NCI-H1092 (cell line): Measurements from ENCODE around the gene AGFG2.
"Not testable (repeated sequence)": the region's sequence is repeated elsewhere in the genome, so short reads cannot be mapped to it uniquely, and the experiment has no call there.

Experiments used
- DNase-seq: peaks from one replicate; lab custom pipeline; 2025; lab: John Stamatoyannopoulos, UW

Gene AGFG2

DNA sequence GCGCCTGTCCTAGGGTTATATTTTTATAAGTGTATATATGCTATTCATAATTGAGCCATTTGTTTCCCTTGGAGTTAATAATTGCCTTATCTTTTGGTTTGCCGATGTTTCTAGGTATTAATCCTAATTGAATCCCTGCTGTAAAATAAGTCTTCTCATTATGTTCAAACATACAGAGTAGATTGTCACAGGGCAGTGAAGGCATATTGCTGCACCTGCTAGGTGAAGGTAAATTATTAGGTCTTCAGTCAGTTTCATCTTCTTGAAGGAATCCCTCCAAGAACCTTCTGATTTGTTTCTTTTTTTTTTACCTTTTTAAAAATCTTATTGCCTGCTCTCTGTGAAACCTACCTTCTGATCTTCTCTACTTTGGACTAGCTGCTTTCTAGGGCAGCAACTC is 17.9 kb upstream of the AGFG2 start:
- DNase-seq = no peak

- DNase-seq = not testable (repeated sequence)
Measured at GRCh38 chr7:100521909-100522593, 17.0 kb upstream of the AGFG2 start.

GRCh38 chr7:100523192-100523591 is 15.8 kb upstream of the AGFG2 start:
- not testable (repeated sequence) for DNase-seq

DNA sequence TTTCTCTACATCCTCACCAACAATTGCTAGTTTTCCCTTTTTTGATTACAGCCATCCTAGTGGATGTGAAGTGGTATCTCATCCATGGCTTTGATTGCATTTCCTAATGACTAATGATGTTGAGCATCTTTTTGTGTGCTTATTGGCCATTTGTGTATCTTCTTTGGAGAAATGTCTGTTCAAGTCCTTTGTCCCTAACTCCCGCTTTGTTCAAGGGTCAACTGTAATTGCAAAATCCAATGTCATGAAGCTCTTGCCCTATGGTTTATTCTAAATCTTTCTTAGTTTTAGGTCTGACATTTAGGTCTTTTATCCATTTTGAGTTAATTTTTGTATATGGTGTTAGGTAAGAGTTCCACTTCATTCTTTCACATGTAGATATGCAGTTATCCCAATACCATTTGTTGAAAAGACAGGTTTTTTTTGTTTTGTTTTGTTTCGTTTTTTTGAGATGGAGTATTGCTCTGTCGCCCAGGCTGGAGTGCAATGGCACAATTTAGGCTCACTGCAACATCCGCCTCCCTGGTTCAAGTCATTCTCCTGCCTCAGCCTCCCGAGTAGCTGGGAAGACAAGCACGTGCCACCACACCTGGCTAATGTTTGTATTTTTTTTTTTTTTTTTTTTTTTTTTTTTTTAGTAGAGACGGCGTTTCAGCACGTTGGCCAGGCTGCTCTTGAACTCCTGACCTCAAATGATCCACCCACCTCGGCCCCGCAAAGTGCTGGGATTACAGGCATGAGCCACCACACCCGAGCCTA is 10.7 kb upstream of the AGFG2 start:
- not testable (repeated sequence) for DNase-seq

DNA sequence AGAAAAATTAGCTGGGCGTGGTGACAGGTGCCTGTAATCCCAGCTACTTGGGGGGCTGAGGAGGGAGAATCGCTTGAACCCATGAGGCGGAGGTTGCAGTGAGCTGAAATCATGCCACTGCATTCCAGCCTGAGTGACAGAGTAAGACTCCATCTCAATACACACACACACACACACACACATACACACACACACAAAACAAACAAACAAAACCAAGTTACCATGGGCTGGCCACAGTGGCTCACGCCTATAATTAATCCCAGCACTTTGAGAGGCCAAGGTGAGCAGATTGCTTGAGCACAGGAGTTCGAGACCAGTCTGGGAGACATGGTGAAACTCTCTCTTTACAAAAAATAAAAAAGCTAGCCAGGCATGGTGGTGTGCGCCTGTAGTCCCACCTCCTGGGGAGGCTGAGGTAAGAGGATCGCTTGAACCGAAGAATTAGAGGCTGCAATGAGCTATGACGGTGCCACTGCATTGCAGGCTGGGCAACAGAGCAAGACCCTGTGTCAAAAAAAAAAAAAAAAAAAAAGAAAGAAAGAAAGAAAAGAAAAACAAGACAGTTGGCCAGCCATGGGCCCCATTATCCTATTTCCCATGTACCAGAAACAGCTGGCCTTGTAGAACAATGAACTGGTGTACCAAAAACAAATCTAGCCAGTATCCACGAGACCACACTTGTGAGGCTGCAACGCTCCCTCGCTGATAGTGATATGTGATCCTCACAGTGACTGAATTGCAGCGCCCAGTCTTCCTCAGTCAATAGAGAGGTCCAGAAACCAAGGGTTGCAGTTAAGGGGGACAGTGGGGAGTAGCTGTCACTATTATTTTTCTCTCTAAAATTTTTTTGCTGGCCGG is 6.6 kb upstream of the AGFG2 start:
- no peak for DNase-seq

DNA sequence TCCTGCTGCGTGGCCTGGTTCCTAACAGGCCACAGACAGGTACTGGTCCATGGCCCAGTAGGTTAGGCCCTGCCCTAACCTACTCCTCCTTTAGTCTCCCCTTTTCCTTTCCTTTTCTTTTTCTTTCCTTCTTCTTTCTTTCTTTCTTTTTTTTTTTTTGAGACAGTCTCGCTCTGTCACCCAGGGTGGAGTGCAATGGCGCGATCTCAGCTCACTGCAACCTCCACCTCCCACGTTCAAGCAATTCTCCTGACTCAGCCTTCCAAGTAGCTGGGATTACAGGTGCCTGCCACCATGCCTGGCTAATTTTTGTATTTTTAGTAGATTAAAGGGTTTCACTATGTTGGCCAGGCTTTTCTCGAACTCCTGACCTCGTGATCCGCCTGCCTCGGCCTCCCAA is 3.0 kb upstream of the AGFG2 start:
- not testable (repeated sequence) for DNase-seq

GRCh38 chr7:100536695-100537094 is 2.3 kb upstream of the AGFG2 start:
- DNase-seq = not testable (repeated sequence)

DNA sequence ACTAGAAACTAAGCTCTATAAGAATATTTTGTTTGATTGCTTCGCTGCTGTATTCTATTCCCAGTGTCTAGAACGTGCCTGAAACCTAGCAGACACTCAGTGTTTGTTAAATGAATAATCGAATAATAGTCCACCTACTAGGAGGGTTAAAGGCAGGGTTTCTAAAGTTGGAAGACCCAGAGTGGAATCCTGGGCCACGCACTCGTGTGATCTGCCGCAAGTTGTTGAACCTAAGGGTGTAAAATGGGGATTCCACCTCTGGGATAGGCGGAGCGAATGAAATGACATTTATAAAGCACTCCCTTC is 702 bp upstream of the AGFG2 start:
- DNase-seq = no peak

DNA sequence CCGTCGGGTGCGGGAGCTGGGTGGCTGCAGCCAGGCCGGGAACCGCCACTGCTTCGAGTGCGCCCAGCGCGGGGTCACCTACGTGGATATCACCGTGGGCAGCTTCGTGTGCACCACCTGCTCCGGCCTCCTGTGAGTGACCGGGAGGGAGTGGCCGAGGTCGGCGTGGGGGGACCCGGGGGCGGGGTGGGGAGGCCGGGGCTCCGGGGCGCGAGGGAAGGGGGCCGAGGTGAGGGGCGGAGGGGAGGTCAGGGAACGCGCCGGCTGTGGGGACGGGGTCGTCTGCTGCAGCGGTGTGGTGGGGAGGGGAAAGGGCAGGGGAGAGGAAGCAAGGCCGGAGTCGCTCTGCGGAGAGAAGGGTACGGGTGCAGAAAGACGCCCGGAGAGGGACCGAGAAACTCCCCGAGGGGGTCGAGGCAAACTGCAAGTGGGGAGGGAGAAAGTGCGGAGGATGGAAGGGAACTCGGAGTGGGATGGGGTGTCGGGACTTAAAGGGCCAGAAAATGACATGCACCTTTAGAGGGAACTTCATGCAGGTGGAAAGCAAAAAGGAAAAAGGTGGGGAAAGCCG is 518 bp downstream of the AGFG2 start:
- DNase-seq = no peak

- no peak for DNase-seq
Measured at GRCh38 chr7:100540073-100540723, 1.2 kb downstream of the AGFG2 start.

DNA sequence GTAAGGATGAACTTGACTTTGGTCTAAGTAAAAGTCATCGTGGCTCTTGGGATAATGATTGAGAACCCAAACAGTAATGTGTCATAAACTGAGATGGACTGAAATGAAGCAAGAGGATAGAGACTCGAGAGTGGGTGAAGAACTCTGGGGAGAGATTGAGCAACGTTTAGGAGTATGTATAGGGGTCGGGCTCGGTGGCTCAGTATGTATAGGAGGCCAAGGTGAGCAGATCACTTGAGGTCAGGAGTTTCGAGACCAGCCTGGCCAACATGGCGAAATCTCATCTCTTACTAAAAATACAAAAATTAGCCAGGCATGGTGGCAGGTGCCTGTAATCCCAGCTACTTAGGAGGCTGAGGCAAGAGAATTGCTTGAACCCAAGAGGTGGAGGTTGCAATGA is 2.3 kb downstream of the AGFG2 start:
- not testable (repeated sequence) for DNase-seq

- no peak for DNase-seq
Measured at GRCh38 chr7:100543586-100543985, 4.6 kb downstream of the AGFG2 start.

DNA sequence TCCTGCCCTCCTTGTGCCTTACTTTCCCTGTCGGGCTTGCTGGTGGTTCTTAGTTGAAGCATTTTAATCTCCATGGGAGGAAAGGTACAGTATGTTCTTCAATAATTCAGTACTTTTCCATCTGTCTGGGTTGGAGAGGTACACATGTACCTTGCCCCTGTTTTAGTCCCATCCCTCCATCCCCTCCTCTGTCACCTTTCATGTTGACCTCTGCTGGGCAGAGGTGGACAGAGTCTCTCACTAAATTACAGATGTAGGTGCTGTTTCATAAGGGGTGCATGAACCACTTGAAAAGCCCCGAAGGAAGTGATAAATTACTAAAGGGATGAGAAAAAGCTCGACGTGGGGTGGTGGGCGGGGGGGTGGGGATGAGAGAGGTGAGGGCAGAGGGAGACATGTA is 5.4 kb downstream of the AGFG2 start:
- DNase-seq = no peak

GRCh38 chr7:100544967-100545359 is 6.0 kb downstream of the AGFG2 start:
- no peak for DNase-seq

- no peak for DNase-seq
Measured at GRCh38 chr7:100545360-100546128, 6.5 kb downstream of the AGFG2 start.

- DNase-seq = no peak
Measured at GRCh38 chr7:100546129-100546925, 7.3 kb downstream of the AGFG2 start.

GRCh38 chr7:100546926-100547800 is 8.2 kb downstream of the AGFG2 start:
- DNase-seq = peak; percentile 74

DNA sequence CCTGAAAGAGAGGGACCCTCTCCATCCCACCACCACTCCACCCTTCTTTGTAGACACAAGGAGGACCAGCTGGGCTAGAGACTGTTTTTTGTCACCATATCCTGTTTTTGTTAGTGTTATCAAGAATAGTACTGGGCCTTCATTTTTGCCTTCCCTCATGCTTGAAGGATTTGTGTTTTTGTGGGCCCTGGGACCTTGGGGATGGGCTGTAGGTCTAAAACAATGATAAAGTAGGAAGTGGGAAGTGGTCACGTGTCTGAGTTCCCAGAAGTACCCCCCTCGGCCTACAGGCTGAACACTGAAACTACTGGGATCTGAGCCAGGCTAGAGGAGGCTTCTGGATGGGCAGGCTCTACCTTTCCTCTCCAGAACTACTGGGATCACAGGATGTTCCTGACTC is 8.9 kb downstream of the AGFG2 start:
- no peak for DNase-seq

- not testable (repeated sequence) for DNase-seq
Measured at GRCh38 chr7:100548446-100548845, 9.4 kb downstream of the AGFG2 start.
